ENCODE measurements around the gene WARS2.

DNA sequence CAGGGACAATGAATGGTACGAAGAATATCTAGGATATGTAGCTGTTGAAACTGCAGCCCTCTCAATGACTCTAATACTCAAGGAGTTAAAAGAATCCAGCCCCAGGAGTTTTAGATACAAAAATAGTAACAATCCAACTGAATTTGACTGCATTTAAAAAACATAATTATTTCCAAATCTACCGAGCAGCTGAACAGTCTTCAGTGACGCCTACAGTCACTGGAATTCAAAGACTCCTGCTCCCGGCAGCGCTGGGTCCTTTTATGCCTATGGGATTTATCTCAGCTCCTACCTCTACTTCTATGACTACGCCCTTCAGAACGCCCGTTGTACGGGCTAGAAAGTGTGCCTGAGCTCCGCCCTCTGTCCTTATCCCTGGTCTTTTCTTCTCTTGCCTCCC, 55.7 kb downstream of the WARS2 start:
- TF ChIP-seq, protein P1, sequence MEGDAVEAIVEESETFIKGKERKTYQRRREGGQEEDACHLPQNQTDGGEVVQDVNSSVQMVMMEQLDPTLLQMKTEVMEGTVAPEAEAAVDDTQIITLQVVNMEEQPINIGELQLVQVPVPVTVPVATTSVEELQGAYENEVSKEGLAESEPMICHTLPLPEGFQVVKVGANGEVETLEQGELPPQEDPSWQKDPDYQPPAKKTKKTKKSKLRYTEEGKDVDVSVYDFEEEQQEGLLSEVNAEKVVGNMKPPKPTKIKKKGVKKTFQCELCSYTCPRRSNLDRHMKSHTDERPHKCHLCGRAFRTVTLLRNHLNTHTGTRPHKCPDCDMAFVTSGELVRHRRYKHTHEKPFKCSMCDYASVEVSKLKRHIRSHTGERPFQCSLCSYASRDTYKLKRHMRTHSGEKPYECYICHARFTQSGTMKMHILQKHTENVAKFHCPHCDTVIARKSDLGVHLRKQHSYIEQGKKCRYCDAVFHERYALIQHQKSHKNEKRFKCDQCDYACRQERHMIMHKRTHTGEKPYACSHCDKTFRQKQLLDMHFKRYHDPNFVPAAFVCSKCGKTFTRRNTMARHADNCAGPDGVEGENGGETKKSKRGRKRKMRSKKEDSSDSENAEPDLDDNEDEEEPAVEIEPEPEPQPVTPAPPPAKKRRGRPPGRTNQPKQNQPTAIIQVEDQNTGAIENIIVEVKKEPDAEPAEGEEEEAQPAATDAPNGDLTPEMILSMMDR (IDR thresholded peaks at IDR 0.05): no peak
- TF ChIP-seq POLR2A (IDR thresholded peaks at IDR 0.05): no peak
